Spinal cord (tissue), 10 donors: Measurements from ENCODE around the gene PIEZO2. TPM values are rescaled to one million over a fixed set of nuclear protein-coding genes. Genes with fewer than 3 reads are reported as not detected.
"Not testable (repeated sequence)": the region's sequence is repeated elsewhere in the genome, so short reads cannot be mapped to it uniquely, and the experiment has no call there.

Experiments
- DNase-seq, 6 donors: peaks; one replicate each; pipeline versions ENCODE4 v3.0.0 to v3.0.0-alpha.2; 2013 to 2015; ENCODE audit warnings: low spot score in 6 of 6, low read depth in 4 of 6
- H3K27ac ChIP-seq: one replicate; pipeline ENCODE4 v1.5.1; 2013; ENCODE audit warnings: low read depth, low read length, control low read depth
- H3K27me3 ChIP-seq: one replicate; pipeline ENCODE4 v1.6.1; 2013; ENCODE audit warnings: low read length; ENCODE audit not compliant: control insufficient read depth, insufficient read depth
- H3K36me3 ChIP-seq: one replicate; pipeline ENCODE4 v1.6.1; 2013; ENCODE audit warnings: low read length; ENCODE audit not compliant: control insufficient read depth, insufficient read depth
- H3K4me1 ChIP-seq: one replicate; pipeline ENCODE4 v1.6.1; 2013; ENCODE audit warnings: low read length; ENCODE audit not compliant: control insufficient read depth, insufficient read depth
- H3K4me3 ChIP-seq: one replicate; pipeline ENCODE4 v1.5.1; 2013; ENCODE audit warnings: low read depth, low read length, control low read depth
- H3K9me3 ChIP-seq: one replicate; pipeline ENCODE4 v1.6.1; 2013; ENCODE audit warnings: low read length; ENCODE audit not compliant: control insufficient read depth, insufficient read depth
- whole genome bisulfite sequencing: methylation state at CpG from one replicate; pipeline ENCODE4 v1.1.5; 2013; ENCODE audit warnings: missing lambda C conversion rate; ENCODE audit not compliant: insufficient coverage; 5-methylcytosine and 5-hydroxymethylcytosine counted together
- long read RNA-seq, 4 donors: transcript quantifications; one replicate each; lab custom pipeline, GENCODE V29; 2026
- polyA plus RNA-seq, 2 donors: library from polyadenylated mRNA; unstranded; fragments of 120-200 nt; gene quantifications; one replicate each; pipeline ENCODE4 v1.2.1, GENCODE V29; 2013; ENCODE audit not compliant: insufficient read length in 2 of 2
- total RNA-seq, 2 donors: library from RNA; depleted of rRNA in 1 of 2; stranded (reverse); fragments of 120-200 nt in 1 of 2; fragments of >200 nt in 1 of 2; gene quantifications; one replicate each; pipeline versions ENCODE4 v1.2.3 to v1.2.4, GENCODE V29; 2013 to 2014
- donor health status: healthy.

The PIEZO2 gene
- total RNA-seq (100 to 1,000 TPM in 1 of 2 donors, 10 to 100 TPM in 1; 30.2 to 110 TPM), polyA plus RNA-seq (10 to 100 TPM; 14.0 to 14.6 TPM)
- long read RNA-seq, donor 1: 0 reads
- long read RNA-seq, donor 2, partial matches to known transcripts: 0 of 1 reads
- long read RNA-seq, donor 2, other reads (novel, unspliced or antisense): 0 of 1 reads
- long read RNA-seq, donor 3: 0 reads
- long read RNA-seq, donor 4, partial matches to known transcripts: 0 of 4 reads
- long read RNA-seq, donor 4, other reads (novel, unspliced or antisense): 0 of 4 reads

DNA sequence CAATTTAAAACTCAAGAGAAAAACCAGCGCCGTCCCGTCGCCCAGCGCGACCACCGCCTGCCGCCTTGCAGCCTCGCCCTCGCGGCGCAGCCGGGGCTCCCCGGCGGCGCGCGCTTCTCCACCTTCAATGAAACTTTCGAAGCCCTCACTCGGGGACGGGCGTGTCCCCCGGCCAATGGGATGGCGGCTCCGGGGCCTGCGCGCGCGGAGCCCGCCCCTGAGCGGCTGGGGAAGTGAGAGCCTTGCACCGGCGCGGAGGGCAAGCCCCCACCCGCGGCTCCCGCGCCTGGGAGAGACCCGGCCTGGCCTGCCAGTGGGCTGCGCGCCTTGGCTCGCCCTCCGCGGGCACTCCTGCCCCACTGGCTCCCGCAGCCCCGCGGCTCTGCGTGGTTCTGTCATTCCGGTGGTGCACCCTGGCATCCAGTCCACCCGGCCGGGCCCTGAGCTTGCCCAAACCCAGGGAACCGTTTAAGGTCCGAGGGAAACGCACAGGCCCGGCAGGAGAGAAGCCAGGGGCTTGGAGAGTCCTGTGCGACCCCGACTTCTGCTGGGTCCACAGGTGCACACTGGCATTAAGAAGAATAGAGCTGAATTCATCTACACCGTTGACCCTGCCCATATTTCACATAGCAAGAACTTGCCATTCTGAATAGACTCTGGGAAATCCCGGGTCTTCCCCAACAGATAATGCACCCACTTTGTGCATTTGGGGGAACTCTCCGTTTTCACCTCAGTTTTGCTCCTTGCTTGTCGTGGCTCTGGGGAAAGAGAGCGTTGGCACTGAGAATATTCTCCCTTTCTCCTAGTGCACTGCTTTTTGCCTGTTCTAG lies at the start of gene PIEZO2:
PIEZO2 (minus strand) TSS at position 129 of the 830 bp plus-strand sequence. CDS start 981 bp downstream, outside the sequence.
- peak within 1 kb of the TSS; percentile 54 for H3K4me3 ChIP-seq
- peaks cover 33% of the 10 kb centered on the region for H3K4me1 ChIP-seq
- H3K27me3 ChIP-seq: peaks cover 51% of the 10 kb centered on the region
- WGBS: 2% methylated on average over 60 of the region's 62 CpGs
- DNase-seq: peak in 4 of 6 donors; percentile 27 to 91 (median 57)
- H3K9me3 ChIP-seq: no peaks in the 10 kb centered on the region
- no peaks in the 10 kb centered on the region for H3K36me3 ChIP-seq
- no peak within 1 kb of the TSS for H3K27ac ChIP-seq

DNA sequence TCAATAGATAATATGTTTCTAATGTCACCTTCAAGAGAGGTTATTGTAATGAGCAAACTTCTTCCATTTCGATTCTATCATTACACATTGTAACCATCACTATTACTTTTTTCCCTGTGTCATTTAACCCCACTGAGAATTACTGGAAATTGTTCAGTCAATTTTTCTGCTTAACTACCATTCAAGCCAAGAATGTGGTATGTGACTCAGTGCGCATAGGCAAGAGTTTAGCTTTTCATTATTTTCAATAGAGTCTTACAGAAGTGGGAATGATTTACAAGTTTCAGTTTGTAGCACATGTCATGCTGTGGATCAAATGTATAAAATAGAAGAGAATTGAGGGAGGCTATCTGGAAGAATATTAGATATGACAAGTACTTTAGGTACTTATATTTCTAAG lies 34.3 kb upstream of the PIEZO2 start:
- Histone ChIP-seq H3K36me3 (no peaks in the 10 kb centered on the region), H3K9me3 (no peaks in the 10 kb centered on the region), H3K27ac (no peak overlapping the region), H3K27me3 (no peaks in the 10 kb centered on the region), H3K4me3 (no peak overlapping the region), H3K4me1 (no peaks in the 10 kb centered on the region)
- no peak for DNase-seq
- WGBS: no CpG with 5 or more reads among the region's 2 CpGs

DNA sequence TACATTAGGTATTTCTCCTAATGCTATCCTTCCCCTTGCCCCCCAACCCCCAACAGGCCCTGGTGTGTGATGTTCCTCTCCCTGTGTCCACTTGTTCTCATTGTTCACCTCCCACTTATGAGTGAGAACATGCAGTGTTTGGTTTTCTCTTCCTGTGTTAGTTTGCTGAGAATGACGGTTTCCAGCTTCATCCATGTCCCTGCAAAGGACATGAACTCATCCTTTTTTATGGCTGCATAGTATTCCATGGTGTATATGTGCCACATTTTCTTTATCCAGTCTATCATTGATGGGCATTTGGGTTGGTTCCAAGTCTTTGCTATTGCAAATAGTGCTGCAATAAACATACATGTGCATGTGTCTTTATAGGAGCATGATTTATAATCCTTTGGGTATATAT lies 32.3 kb upstream of the PIEZO2 start:
- H3K4me3 ChIP-seq, H3K27me3 ChIP-seq, H3K4me1 ChIP-seq, H3K36me3 ChIP-seq, DNase-seq, H3K27ac ChIP-seq, H3K9me3 ChIP-seq: not testable (repeated sequence)
- WGBS: no CpG with 5 or more reads among the region's 1 CpG

DNA sequence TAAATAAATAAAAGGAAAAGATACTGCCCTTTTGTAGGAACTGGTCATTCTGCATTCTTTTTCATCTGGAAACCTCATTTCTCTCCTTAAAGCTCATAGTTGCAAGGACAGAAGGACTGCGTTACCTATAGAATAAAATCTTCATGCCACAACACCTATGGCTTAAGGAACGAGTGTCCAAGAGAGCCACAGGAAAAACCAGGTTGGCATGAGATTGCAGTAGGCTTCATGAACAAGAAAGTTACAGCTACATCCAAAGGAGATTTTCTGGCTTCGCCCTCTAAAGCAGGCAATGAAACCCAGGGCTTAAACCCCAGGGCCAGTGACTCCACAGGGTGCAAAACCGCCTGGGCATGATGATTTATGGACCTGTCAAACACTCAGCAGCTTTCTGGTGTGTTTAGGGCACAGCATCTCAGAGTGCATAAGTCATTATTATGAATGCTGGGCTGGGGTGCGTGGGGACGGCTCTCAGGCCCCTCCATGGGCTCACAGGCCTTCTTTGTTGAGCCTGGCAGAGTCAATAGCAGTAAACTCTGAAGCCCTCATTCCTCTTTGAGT lies 30.7 kb upstream of the PIEZO2 start:
- H3K27ac ChIP-seq: no peak overlapping the region
- 53% methylated on average over 4 of the region's 6 CpGs for WGBS
- H3K36me3 ChIP-seq: no peaks in the 10 kb centered on the region
- DNase-seq: no peak
- no peaks in the 10 kb centered on the region for H3K4me1 ChIP-seq
- no peak overlapping the region for H3K4me3 ChIP-seq
- no peaks in the 10 kb centered on the region for H3K9me3 ChIP-seq
- H3K27me3 ChIP-seq: no peaks in the 10 kb centered on the region

DNA sequence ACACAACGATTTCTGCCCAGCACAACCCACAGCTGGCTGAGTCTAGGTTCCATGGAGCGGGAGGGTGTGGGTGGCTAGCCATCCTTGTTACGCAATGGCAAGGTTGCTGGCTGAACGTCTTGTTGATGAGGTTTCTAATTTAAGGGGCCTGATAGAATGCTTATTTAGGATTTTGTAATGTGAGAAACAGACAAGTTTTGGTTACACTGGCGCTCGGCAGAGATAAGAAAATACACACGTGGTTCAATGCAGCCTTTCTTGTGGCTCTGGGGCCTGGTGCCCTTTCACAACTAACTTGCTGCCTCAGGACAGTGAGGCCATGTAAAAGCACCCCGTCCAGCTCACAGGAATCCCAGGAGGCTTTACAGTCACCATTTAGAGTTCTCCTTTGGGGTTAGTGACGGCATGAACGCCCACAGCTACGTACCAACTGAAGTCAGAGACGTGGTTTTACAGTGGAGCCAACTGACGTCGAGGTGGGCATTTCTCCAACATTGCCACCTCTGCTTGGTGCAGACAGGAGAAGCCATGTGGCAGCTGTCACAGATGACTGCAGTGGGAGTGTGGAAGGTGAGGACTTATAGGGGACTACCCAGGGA lies 29.7 kb upstream of the PIEZO2 start:
- DNase-seq: no peak
- no peak overlapping the region for H3K27ac ChIP-seq
- H3K36me3 ChIP-seq: no peaks in the 10 kb centered on the region
- no peaks in the 10 kb centered on the region for H3K9me3 ChIP-seq
- no peaks in the 10 kb centered on the region for H3K27me3 ChIP-seq
- no peak overlapping the region for H3K4me3 ChIP-seq
- no peaks in the 10 kb centered on the region for H3K4me1 ChIP-seq
- 88% methylated on average over 14 of the region's 14 CpGs for WGBS

DNA sequence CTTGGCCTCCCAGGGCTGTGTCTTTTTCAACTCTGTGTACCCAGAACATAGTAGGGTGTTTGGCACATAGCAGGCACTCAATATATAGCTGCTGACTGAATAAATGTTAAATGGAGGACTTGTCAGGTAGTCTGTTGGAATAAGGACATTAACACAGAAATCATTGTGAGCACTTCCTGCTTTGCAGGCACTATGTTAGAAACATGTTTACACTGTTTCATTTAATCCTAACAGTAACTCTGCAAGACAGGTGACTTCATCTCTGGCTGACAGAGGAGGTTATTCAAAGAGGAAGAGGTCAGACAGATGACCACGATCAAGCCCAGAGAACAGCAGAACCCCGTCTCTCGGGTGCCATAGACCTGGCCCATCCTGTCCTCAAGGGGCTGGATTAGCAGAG lies 28.0 kb upstream of the PIEZO2 start:
- Histone ChIP-seq H3K27ac (no peak overlapping the region), H3K27me3 (no peaks in the 10 kb centered on the region), H3K4me3 (no peak overlapping the region), H3K36me3 (no peaks in the 10 kb centered on the region), H3K4me1 (no peaks in the 10 kb centered on the region), H3K9me3 (no peaks in the 10 kb centered on the region)
- no peak for DNase-seq
- 95% methylated on average over 3 of the region's 3 CpGs for WGBS

DNA sequence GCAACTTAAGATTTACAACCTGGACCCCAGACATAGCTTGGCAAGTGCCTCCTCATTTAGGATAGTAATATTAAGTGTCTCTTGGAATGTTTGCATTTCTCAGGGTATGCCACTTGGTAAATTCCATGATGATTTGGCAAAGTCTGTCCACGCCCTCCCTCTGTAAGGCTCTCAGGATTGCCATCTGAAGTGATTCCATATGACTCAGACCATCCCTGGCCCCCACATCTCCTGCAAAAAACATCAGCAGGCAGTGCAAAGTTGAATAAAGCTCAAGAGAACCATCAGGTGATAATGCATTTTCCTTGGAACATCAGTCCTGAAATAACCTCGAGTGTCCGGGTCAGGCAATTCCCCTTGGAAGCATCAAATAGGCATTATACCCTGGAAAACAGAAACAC lies 27.1 kb upstream of the PIEZO2 start:
- DNase-seq: no peak
- no peak overlapping the region for H3K4me3 ChIP-seq
- H3K9me3 ChIP-seq: no peaks in the 10 kb centered on the region
- WGBS: 85% methylated on average over 3 of the region's 3 CpGs
- H3K36me3 ChIP-seq: no peaks in the 10 kb centered on the region
- no peaks in the 10 kb centered on the region for H3K27me3 ChIP-seq
- no peak overlapping the region for H3K27ac ChIP-seq
- no peaks in the 10 kb centered on the region for H3K4me1 ChIP-seq

DNA sequence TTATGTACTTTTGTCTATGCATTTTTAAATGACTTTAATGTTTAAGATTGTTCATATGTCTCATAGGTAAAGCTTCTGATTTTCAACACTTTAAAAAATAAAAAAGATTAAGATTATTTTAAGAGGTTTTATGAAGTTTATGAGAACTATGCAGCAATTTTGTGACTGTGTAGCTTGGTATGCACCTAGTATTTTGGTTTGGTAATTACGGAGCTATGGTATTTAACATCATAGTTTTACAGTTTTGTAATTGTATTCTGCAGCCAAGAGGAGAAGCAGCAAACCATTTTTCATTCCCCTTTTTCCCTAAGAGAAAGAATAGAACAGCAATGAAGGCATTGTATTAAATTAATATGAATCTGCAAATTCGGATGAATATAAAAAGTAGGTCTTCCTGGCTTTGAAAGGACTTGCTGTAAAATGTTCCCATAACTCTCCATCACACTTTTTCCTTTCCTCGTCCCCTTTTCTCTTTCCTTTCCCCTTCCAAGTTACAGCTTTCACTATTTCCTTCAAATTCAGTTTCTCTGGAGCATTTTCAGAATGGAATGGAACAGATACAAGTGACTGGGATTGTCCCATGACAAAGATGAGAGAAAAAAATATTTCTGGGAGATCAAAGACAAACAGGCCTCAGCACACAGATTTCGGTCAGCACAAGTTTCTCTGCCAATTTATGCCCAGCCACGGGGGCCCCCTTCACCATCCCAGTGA lies 26.1 kb upstream of the PIEZO2 start:
- DNase-seq: no peak
- Histone ChIP-seq H3K4me1 (no peaks in the 10 kb centered on the region), H3K4me3 (no peak overlapping the region), H3K27ac (no peak overlapping the region), H3K36me3 (no peaks in the 10 kb centered on the region), H3K27me3 (no peaks in the 10 kb centered on the region), H3K9me3 (no peaks in the 10 kb centered on the region)
- 42% methylated on average over 2 of the region's 5 CpGs for WGBS

DNA sequence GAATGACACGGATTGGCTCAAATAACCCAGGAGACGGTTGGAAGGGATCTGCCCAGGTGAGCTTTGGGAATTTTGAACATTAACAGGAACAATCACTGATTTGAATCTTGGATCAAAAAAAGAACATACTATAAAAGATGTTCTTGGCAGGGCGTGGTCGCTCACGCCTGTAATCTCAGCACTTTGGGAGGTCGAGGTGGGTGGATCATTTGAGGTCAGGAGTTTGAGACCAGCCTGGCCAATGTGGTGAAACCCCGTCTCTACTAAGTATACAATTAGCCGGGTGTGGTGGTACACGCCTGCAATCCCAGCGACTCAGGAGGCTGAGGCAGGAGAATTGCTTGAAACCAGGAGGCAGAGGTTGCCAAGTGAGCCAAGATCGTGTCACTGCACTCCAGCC lies 24.8 kb upstream of the PIEZO2 start:
- not testable (repeated sequence) for H3K4me3 ChIP-seq, H3K9me3 ChIP-seq, H3K27me3 ChIP-seq, DNase-seq, H3K27ac ChIP-seq, H3K36me3 ChIP-seq, H3K4me1 ChIP-seq
- WGBS: 89% methylated on average over 9 of the region's 11 CpGs
